Stimulated activated naive CD4-positive, alpha-beta T cell treated with Interleukin-2 at 50 U/mL for 16 hours (primary cell): ENCODE results near the gene DHX9.

Experiments
- DNase-seq: peaks from one replicate; lab custom pipeline; 2025; lab: John Stamatoyannopoulos, UW

The DHX9 gene

DNA sequence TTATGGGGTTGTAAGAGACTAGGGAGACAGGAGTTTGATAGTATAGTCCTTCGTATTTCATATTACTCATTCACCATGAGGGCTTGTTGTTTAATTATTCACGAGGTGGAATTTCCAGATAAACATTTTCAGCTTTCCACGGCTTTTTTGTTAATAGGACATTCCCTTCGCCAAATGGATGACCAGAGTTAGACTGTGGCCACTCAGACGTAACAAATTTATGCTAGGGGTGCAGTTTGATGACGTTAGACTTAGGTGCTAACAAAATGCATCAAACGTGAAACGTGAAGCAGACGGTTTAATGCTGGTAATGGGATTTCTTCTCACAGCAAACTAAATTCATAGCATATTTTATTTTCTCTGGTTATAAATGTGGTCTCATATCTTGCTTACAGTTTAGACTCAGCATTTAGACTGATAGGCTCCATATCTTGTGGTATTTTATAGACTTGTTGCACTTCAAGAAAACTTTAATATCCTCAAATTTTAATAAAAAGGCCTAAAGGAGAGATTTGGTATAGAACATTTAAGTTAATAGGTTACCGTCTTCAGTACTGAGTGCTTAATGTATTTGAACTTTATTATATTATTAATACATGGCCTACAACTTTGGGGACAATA, 2.3 kb downstream of the DHX9 start:
- DNase-seq = no peak

DNA sequence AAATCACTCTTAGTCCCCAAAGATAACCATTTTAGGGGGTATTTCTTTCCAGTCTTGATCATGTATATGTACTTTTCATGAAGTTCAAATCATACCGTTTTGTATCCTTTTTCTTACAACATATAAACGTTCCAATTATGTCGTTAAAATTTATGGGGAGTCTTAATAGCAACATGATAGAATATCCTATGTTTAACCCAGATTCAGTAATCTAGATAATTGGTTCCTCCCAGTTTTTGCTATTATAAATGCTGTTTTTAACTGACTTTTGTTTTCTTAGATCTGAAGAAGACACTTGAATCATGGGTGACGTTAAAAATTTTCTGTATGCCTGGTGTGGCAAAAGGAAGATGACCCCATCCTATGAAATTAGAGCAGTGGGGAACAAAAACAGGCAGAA, 3.1 kb downstream of the DHX9 start:
- DNase-seq = no peak

DNA sequence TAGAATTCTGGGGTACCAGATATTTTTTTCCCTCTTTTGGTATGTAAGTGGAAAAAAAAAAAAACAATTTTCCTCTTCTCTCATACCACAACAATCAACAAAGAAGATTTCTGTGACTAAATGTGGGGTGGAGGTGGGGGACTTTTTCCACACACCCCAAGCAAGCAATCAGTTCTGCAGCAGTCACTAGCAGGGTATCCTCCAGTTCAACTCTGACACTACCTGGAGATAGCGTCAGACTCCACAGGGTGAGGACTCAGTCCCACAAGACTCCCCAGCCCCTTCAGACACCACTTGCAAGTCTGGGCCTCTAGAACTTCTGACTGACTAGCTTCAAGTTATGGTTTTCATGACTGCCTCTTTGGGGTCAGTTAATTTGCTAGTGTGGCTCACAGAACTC, 6.2 kb downstream of the DHX9 start:
- no peak for DNase-seq

DNA sequence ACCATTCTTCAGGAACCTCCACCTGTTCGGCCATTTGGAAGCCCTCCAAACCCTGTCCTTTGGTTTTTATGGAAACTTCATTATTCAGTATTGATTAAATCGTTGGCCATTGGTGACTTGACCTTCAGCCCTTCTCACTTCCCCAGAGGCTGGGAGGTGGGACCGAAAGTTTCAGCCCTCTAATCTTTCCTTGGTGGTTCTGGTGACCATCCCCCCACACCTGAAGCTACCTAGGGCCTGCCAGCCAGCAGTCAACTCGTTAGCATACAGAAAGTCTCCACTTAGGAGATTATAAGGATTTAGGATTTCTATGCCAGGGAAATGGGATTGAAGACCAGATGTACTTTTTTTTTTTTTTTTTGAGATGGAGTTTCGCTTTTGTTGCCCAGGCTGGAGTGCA, 6.7 kb downstream of the DHX9 start:
- DNase-seq = no peak

DNA sequence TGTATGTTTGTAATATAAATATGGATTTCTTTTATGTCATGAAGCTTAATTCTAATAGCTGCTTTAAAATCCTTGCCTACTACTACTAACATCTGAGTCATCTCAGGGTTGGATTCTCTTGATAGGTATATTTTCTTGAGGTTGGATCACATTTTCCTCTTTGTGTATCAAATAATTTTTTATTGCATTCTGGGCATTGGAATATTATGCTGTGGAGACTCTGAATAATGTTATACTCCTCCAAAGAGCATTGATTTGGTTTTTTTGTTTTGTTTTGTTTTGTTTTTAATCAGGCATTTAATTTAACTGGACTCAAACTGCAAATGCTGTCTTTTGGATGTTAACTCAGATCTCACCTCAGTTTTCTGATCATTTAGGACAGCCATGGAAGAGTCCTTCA, 8.0 kb downstream of the DHX9 start:
- DNase-seq = no peak

DNA sequence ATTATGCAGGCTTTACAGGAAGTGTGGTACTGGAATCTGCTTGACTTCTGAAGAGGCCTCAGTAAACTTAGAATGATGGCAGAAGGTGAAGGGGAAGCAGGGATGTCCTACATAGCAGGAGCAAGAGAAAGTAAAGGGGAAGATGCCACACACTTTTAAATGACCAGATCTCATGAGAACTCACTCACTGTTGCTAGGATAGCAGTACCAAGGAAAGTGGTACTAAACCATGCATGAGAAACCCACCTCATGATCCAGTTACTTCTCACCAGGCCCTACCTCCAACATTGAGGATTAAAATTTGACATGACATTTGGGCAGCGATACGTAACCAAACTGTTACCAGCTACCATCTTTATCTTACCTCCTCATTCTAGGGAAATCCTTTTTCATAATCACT, 9.6 kb downstream of the DHX9 start:
- no peak for DNase-seq

DNA sequence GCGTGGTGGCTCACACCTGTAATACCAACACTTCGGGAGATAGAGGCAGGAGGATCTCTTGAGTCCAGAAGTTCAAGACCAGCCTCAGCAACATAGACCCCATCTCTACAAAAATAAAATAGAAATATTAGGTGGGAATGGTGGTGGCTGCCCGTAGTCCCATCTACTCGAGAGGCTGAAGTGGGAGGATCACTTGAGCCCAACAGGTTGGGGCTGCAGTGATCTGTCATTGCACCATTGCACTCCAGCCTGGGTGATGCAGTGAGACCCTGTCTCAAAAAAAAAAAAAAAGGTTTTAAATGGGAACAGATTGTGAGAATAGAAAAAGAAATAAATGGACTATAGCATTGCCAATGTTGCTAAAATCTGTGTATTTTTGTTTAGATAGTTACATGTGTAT, 11.2 kb downstream of the DHX9 start:
- no peak for DNase-seq

DNA sequence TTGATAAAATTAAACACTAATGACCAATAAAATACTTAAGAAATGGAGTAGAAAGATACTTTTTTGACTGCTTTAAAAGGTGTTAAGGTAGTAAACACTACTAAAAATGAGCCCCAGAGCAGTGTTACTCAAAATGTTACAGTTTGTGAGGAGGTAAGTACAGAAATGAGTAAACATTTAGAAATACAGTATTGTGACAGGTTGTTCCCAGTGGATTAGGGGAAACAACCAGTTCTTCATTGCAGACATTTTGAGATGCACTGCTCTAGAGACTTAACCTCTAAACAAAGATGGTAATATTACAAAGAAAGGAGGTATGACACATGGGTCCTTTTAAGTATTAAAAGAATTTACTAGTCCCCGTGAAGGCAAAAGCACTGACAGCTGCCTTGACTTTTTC, 12.7 kb downstream of the DHX9 start:
- no peak for DNase-seq

DNA sequence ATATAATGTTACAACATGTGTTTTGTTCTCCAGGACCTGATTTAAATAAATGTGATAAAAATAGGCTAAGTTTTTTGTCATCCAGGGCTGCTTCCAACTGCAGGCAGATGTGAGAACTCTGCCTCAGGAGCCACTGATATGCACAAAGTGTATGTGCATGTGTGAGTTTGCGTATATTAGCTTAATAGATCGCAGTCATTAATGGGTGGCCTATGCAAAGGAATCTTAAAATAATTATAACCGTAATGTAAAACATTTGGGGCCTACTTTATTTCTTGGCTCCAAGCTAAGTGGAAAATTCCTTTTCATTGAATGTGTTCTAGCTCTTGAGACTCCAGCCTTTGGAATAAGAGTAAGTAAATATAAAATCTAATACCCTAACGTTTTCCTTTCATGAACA, 16.8 kb downstream of the DHX9 start:
- DNase-seq = no peak

DNA sequence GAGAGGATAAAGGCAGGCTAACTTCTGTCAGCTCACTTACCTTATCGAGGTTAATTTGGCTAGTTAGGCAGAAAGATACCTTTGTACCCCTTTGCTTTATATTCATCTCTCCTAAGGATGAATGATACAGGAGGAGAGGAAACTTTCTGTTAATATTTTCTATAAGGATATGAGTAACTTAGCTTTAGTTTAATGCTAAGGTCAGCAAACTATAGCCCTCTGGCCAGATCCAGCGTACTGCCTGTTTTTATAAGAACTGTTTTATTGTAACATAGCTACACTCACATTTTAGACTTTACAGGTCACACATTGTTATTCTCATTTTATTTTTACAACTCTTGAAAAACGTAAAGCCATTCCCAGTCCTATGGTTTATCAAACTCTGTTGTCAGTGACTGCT, 18.1 kb downstream of the DHX9 start:
- no peak for DNase-seq

DNA sequence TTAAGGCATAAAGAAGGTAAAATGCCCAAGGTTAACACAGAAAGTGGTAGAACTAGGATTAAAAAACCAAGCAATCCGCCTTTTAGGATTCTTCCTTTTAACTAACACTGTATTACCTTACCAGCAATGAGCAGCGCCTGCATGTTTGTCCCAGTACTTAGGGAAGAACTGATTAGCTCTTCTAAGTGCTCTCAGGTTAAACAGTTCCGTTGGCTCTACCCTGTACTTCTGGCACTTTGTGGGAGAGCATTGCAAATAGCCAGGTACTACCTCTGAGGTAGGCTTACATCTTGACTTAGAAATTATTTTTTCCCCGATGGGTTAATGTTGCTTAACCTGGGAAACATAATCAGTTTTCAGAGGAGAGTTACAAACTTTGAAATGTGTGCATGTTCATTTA, 21.5 kb downstream of the DHX9 start:
- no peak for DNase-seq

DNA sequence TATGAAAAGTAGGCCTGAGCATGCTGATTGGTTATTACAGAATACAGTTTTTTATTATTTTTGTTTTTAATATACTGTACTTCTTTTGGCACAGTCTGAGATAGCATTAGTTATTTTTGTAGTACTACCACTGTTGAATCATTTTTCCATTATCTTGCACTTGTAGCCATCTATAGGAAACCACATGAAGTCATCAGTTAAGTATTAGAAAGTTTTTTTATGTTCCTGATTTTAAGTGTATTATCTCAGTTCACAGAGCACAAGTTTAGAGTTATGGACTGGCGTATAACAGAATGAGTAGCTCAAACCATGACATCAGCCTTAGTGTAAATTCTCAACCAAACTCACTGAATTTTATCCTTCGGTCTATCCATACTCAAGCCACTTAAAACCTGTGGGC, 22.8 kb downstream of the DHX9 start:
- DNase-seq = no peak

DNA sequence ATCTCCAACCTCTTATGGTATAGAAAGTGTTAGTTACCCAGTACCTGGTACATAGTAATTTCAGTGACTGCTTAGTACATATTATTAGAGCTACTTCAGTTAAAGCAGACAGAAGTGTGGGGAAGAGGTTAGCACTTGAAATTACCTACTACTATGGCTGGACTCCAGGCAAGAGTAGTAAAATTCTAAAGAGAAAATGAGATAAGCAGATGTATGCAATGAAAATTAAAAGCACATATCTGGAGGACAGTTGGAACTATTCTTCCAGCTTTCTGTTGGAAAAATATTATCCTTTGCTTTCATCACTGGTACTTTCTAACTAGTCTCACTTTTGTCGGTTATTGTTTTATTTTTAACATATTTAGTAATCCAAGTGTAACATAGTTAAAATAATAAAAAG, 23.7 kb downstream of the DHX9 start:
- DNase-seq = no peak

DNA sequence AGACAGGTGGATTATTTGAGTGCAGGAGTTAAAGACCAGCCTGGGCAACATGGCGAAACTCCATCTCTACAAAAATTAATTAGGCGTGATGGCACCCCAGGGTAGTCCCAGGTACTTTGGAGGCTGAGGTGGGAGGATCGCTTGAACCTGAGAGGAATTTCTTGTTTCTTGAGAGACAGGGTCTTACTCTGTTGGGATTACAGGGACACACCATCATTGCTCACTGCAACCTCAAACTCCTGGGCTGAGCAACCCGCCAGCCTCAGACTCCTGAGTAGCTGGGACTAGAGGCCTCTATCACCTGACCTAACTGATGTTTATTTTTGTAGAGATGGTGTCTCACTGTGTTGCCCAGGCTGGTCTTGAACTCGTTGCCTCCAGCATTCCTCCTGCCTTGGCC, 24.8 kb downstream of the DHX9 start:
- no peak for DNase-seq

DNA sequence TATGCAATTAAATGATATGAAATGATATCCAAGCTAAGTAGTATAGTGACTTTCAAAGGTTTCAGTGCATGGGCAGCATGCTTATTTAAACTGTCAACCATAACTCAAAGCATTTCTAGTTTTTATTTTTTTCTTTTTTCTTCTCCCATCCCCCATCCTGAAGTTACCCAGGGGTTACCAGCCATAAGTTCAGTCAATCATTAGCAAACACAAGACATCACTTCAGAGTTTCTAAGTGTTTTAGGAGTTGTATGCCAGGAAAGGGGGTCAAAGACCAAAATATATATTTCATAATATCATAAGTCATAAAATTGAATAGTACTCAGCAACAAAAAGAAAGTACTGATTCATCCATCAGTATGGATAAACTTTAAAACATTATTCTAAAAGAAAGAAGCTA, 28.7 kb downstream of the DHX9 start:
- DNase-seq = no peak

DNA sequence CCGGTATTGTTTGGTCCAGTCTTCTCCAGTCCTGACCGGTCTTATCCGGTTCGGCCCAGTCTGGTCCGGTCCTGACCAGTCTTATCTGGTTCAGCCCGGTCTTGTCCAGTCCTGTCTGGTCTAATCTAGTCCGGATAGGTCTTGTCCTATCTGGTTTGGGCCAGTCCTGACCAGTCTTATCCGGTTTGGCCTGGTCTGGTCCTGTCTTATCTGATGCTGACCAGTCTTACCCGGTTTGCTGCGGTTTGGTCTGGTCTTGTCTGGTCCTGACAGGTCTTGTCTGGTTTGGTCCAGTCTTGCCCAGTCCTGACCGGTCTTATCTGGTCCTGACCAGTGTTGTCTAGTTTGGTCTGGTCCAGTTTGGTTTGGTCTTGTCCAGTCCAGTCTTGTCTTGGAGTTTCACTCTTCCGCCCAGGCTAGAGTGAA, 30.1 kb downstream of the DHX9 start:
- DNase-seq = no peak

DNA sequence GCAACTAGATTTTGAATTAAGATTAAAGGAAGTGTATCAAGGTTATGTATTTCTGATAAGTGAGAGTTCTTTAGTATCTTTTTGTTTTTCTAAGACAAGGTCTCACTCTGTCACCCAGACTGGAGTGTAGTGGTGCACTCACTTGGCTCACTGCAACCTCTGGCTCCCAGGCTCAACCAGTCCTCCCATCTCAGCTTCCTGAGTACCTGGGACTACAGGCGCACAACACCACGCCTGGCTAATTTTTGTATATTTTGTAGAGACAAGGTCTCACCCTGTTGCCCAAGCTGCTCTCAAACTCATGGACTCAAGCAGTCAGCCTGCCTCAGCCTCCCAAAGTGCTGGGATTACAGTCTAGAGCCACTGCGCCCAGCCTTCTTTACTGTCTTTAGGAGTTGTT, 33.7 kb downstream of the DHX9 start:
- no peak for DNase-seq

DNA sequence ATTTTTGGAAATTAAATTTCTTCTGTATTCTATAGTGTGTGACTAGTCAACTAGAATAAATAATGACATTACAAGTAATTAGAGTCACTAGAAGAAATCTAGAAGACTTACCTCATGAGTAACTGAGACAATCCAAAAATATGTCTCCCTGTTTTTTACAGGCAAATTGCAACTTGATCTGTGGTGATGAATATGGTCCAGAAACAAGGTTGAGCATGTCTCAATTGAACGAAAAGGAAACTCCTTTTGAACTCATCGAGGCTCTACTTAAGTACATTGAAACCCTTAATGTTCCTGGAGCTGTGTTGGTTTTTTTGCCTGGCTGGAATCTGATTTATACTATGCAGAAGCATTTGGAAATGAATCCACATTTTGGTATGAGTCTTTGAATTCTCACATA, 36.7 kb downstream of the DHX9 start:
- no peak for DNase-seq

DNA sequence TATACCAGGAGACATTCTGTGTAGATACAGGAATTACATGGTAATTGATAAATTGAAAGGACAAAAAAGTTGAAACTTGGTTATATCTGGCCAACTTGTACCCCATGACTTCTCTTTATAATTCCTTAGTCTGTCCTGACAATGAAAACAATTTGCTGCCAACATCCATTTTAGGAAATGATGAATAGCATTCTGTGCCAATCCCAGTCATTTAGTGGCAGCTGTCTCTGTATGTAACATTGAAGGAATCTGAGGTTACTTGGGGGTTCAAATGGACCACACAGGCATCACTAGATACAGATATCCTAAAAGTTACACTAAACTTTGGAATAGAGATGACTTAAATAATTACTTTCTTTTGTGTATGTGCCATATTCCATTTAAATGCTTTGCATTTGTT, 38.2 kb downstream of the DHX9 start:
- DNase-seq = no peak

DNA sequence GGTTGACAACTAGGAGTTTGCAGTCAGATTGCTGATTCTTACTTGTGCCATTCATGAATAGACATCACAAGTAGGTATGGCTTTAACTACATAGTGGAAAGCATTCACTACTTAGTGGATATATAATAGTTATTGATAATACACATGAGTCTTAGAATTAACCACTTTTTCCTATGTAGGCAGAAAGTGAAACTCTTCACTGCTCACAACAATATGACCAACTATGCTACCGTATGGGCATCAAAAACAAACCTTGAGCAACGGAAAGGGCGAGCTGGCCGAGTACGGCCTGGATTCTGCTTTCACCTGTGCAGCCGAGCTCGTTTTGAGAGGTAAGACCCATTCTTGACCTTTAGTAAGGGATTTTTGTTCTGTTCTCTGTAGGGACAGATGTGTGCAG, 38.7 kb downstream of the DHX9 start:
- DNase-seq = no peak

DNA sequence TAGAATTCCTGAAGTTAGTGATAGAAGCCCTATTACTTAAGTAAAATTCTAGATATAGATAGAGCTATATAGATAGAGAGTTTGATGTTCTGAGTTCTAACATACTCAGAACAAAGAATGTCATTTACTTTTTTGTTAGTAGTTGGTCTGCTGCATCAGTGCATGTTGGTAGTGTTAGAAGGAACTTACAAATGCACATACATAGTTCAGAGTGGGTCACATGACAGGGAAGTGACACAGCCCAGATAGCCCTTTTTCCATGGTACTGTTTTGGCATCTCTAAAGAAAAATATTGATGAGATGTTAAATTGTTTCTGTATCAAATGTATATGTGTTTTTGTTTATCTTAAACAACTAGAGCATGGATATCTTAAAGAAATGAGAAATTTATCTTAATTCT, 45.7 kb downstream of the DHX9 start:
- DNase-seq = no peak

DNA sequence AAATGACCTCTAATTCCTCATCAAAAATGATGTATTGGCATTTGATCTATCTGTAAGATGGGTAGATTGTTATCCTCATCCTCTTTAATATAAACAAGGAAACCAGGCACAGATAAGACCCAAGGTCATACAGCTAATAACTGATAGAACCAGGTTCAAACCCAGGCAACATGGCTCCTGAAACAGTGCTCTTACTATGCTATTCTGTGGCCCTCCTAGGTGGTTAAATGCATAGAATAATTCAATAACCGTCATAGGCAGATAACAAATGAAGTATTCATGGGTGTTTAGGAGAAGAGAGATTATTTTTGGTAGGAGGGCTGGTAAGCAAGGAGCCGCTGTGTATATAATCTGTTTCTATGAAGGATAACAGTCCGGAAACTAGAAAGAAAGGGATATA, 46.4 kb downstream of the DHX9 start:
- no peak for DNase-seq

DNA sequence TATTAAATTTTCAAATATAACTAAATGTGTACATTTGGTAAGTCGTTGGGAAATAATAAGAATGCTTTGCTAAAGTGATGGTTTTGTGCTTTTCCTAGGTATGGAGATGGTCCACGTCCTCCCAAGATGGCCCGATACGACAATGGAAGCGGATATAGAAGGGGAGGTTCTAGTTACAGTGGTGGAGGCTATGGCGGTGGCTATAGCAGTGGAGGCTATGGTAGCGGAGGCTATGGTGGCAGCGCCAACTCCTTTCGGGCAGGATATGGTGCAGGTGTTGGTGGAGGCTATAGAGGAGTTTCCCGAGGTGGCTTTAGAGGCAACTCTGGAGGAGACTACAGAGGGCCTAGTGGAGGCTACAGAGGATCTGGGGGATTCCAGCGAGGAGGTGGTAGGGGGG, 47.8 kb downstream of the DHX9 start:
- no peak for DNase-seq

DNA sequence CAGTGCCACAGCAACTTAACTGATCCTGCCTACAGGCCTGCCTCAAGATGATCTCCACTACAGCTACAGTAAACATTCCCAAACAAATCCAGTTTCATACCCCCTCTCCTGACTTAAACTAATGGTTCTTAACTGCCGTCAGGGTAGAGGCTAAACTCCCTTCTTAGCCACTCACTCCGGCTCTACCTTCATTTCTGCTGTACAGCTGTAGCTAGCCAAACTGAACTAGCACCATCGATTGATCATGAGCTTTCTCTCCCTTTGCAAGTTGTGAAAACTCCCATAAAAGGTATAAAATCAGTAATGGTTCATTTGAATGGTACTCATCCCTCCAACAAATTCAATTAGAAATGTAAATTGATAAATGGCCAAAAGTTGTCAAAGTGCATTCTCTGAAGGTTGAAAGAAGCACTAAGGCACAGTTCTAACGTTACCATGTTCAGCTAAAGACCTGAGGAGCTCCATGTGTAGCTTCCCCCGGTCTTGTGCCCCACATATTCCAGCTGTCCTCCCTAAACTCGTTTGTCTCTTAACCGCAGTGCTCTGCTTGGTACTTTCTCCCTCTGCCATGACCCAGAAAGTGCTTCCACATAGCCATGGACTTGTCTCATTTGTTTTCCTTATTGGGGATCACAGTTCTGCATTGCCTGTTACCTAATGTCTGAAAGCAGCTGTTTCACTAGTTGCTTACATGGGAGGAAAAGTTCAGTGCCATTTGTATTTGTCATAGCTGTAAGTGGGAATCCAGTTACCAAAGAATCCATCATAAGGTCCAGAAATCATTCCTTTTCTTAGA, 49.8 kb downstream of the DHX9 start:
- DNase-seq = no peak
